Stimulated activated CD4-positive, alpha-beta T cell treated with anti-CD3 and anti-CD28 coated beads, Interleukin-1b, Interleukin-23, amount 100 ng/mL, for 24 hours (primary cell): ENCODE measurements around the gene LBH.

Source experiments
- DNase-seq, 4 experiments: peaks; one replicate each; pipeline ENCODE4 v3.0.0-alpha.2; 2020; ENCODE audit warnings: low read depth in 4 of 4, low spot score in 1 of 4

The LBH gene

DNA sequence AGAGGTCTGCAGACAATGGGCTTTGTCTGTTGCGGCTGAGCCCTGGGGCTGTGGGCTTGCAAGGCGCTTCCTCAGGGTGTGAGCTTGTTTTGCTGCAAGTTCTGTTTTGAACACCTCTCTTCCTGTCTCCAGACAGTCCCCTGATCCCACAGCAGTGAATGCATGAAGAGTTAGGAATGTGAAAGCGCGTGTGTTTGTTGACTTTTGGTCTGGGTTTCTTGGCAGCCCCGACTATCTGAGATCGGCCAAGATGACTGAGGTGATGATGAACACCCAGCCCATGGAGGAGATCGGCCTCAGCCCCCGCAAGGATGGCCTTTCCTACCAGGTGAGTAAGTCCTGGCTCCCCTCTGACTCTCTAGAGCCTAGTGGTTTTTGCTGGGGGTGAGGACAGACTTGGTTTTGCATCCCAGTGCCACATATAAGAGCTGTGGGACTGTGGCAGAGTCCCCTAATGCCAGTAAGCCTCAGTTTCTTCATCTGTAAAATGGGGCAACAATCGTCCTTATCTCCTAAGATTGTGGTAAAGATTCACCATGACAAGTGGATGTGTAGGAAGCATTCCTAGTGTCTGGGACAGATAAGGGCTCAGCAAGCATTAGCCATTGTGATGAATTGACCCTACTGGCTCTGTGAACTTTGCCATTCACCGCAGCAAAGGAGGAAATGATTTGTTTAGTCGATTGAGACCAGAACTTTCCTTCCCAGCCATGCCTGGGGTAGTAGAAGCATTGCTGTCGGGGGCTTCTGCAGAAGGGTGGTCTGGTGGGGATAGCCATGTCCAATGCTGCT lies 3.0 kb downstream of the LBH start:
- DNase-seq, result no peak

DNA sequence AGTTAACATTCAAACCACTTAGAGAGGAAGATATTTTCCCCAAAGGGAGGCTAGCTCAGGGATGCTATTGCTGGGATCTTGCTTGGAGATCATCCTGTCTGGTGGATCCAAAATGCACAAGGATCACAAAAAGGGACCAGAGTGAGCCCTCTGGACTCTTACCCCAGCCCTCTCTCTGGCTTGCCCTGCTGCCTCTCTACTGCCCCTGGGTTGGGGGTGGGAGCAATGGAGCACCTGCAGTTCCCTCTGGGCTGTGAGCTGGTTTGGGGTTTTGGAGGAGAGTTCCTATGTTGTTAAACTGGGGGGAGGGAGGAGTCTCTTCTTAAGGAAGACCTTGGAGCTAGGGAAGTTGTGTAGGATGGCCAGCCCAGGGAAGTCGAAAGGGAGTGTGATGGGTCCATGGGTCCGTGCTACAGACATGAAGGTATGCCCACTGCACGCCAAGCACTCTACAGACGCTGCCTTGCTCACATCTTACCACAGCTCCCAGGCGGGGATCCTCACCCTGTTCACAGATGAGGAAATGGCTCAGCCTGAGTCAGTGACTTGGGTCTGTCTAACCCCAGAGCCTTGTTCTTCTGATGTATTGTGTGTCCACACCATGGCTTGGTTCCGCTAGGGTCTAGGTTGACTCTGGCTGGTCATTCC lies 3.8 kb downstream of the LBH start:
- peak in 1 of 4 experiments; percentile 68 for DNase-seq

DNA sequence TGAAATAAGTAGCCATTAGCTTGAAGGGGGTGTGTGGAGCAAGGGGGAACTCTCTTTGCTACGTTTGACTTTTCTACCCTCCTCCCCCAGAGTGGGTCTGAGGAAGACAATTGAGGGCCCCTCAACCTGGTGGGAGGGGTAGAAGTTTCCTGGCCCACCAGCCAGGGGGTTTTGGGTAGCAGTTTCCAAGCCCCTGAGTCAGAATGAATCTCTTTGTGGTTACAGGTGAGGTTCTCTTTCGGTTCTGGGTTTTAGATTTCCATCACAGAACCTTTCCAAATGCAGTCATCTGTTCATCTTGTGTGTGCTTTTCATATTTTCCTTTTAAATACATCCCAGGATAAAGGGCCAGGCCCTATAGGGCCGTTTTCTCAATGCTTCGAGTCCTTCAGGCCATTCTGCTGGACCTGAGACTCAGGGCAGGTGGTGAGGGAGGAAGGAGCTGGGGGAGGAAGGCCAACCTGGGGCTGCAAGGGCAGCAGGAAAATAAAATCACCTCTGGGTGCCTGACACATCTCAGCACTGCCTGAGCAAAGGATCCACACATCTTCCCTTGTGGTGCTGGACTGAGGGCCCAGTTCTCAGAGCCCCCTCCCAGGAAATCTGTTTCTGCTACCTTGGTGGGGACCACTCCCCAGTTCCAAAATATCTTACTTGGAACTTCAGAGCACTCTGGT lies 4.7 kb downstream of the LBH start:
- no peak for DNase-seq

DNA sequence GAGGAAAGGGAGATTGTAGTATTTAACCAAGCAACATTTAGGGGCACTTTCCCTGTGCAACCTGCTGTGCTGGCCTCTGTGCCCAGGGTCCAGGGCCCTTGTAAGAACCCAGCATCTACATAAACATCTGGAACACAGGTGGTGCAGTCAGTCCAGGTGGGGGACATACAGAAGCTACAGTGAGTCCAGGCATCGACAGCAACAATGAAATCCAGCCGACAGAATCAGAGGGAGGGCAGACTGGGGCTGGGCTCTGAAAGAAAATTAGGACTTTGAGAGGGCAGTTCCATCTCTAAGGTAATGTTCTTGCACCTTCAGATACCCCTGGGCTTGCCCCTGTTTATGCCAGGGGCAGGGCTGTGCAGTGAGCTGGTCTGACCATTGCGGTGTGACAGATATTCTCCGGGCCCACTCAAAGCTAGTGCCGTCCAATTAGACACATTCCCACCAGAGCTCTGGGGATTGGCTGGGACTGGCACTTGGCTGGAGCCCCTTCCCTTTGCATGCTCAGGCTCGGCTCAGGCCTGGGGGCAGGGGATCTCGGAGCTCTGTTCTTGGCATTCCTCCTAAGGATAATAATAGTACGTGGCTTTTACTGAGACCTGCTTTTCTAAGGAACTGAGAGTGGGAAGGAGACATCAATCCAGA lies 5.4 kb downstream of the LBH start:
- no peak for DNase-seq

DNA sequence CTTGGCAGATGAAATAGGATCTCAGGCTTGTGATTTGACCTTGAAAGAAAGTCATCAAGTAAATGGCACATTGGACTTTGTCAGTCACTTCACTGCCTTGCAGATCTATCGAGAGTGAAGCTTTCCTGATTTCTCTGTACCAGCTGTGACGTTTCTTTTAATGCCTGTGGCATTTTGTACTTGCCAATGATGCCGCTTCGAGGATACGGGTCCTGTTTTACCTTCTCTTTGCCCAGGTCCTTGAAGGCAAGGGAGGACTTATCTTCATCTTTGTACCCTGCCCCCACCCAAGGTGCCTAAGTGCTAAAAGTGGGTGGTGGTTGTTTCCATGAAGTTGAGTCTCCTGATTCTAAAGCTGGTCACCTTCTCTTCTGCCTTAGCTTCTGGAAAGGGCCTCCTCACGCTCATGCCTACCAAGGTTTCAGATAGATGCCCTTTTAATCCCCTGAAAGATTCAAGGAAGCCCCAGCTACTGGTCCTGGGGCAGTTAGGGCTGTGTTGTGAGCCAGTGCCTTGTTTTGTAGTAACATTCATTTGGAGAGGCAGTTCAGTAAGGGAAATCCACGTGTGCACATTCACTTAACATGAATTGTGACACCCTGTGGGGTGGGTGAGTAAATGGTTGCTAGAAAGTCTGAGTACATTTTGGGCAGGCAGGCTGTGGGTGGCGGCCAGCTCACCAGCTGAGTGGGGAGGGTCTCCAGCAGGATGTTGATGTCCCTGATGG lies 6.1 kb downstream of the LBH start:
- no peak for DNase-seq

DNA sequence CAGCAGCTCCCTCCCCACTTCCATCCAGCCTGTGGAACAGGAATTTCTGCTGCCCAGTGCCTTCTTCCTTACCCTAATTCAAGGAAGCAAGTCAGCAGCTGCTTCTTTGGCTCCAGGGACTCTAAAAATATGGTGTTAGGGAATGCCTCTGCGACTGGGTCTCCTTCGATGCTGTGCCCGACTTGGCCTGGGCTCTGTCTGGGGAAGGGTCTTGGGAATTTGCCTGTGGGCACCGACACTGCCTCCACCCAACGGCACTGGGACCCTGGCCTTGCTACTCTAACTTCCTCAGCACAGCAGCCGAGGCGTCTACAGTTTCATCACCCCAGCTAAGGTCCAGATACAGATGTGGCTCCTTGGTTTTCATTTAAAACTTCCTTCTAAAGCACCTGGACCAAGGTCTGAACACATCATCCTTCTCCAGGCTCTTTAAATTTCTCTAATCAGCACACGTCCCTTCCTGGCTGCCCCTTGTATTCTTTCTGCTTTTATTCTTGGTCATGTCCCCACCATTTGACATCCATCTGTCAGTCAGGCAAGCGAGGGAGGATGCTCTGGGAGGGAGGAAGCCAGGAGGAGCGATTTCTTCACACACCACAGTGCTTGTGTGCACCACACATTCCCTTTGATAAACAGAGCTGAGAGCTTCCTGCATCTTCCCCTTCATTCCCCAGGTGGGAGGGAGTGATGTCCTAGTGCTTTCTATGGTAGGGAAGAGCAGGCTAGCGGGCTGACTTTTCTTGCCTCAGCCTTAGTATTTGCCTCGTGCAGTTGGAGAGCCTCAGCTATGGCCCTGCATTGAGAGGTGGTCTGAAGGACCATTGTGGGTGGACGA lies 6.8 kb downstream of the LBH start:
- DNase-seq, result no peak

DNA sequence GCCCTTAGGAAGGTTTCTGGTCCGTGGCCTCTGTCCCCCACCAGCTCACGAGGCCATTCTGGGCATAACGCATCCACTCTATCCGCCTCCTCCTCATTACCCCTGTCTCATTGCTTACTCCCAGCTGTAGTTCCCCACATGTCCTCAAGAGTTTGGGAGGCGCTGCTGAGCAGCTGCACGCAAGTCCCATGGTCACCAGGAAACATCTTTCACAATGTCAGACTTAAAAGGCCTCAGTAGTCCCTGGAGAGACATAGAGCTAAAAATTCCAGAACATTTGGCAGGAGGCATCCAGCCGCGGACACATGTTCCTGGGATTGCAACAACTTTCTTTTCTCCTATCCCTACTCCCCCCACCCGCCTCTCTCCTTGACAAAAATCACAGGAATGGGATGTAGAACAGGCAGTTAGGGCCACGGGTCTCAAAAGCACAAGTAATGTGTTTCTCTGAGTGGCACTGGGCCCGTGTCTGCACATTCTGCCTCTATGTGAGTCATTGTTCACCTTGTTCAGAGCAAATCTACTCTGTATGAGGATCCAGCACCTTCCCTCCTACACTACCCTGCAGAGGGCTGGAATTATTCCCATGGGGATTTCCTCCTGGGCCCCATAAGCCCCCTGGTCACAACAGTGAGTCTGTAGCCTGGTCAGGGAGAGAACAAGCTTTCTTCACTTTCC lies 8.1 kb downstream of the LBH start:
- DNase-seq, result peak in 2 of 4 experiments; percentile 54 to 64

DNA sequence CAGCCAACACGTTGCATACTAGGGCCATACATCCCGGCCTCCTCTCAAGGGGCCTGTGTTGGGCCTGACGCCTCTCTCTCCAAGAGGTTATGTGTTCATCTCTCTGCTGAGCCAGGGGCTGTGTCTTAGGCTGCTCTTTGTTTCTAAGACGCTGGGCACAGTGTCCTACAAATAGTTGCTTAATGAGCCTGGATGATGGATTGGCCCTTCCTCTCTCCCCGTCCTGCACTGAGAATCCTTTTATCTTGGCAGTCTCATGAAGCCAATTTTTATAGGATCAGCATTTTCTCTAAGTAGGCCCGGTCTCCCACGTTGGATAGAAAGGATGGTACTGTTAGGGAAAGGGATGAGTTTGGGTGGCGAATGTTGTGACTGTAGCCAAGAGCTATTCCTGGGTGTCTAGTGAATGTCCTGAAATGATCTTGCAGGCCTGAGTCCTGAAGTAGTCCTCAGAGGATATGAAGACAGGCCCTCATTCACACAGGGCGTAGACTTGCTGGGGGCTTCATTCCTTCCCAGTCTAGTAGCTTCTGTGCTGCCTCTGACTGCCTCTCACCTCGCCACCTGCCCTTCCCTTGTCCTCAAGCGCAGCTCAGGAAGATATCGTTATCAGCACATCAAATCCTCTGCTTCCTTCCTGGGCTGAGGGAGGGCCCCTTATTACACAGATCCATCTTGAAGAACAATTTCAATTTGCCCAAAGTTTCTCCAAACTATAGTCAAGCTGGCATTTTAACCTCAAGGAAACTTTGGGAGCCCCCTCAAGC lies 8.8 kb downstream of the LBH start:
- no peak for DNase-seq

DNA sequence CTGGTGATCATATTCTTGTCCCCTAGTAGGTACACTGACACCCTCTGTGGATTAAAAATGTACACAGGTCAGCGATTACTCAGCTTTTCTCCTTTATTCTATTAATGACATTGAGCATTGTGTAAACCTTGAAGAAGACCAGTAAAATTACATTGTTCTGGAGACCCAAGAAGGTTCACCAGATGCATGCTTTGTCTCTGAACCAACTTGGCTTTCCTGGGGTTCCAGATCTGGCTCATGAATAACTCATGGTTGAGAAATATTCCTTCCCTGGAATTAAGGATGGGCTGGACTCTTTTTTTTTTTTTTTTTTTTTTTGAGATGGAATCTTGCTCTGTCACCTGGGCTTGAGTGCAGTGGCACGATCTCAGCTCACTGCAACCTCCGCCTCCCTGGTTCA lies 11.9 kb downstream of the LBH start:
- DNase-seq, result no peak

DNA sequence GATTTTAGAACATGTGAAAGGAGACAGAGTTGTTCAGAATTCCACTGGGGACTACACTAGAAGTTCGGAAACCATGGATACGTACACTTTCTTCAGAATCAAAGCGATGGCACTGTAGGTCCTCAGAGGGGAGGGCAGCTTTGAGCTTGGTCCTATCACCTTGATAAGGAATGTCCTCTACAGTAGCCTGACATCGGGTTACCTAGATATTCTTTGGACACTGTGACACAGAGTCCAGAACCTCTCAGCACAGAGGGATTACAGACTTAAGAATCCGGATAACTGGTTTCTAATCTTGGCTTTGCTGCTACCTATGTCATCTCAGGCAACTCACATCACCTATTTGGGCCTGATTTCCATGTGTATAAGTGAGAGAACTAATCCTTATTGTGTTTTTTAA lies 14.0 kb downstream of the LBH start:
- no peak for DNase-seq

DNA sequence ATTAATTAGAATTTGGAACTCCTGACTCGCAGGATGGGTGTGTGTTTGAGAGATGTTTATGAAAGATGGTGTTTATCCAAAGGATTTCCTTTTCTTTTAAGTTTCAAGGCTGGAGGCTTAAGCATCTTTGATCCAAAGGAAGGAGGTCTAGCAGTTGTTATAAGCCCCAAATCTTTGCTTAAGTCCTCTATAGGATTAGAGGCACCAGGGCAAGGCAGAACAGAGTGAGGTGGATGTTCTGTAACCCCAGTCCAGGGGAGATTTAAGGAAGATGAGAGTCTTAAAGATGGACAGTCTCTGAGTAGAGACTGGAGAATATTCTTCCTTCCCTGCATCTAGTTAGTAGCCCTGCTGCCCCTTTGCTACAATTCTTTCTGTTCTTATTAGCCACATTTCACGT lies 17.5 kb downstream of the LBH start:
- no peak for DNase-seq

DNA sequence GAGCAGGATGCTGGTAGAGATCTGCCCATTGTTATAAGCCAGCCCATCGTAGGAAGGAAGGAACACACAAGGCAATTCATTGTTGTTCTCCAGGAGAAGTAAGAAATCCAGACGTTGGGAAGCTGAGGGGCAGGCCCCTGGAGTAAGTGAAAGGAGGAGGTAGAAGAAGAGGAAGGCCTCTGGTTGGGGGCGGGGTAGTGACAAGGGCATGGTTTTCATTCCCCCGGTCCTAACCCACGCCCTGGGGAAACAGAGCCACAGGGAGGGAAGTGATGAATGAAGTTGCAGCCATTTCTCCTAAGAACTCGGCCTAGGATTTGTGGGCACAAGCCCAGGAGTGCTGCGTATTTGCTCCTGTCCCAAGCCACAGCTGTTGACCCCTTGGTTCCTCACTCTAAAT lies 18.0 kb downstream of the LBH start:
- DNase-seq, result no peak

DNA sequence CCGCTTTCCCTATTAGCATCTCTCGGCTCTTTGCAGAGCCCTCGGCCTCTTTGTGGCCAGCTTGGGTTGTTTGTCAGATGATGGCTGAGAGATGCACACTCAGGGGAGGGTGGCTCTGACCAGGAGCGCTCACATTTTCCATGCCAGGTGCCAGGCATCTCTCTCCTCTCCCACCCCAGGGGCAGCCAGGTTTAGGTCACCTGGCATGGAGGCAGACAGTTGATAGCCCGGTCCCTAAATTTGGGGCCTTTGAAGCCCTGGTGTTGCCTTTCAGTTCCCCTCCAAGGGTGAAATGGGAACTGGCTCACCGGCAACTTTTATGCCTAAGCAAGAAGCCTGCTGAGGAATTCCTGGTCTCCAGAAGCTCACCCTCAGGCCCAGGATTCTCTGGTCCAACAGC lies 19.1 kb downstream of the LBH start:
- no peak for DNase-seq

DNA sequence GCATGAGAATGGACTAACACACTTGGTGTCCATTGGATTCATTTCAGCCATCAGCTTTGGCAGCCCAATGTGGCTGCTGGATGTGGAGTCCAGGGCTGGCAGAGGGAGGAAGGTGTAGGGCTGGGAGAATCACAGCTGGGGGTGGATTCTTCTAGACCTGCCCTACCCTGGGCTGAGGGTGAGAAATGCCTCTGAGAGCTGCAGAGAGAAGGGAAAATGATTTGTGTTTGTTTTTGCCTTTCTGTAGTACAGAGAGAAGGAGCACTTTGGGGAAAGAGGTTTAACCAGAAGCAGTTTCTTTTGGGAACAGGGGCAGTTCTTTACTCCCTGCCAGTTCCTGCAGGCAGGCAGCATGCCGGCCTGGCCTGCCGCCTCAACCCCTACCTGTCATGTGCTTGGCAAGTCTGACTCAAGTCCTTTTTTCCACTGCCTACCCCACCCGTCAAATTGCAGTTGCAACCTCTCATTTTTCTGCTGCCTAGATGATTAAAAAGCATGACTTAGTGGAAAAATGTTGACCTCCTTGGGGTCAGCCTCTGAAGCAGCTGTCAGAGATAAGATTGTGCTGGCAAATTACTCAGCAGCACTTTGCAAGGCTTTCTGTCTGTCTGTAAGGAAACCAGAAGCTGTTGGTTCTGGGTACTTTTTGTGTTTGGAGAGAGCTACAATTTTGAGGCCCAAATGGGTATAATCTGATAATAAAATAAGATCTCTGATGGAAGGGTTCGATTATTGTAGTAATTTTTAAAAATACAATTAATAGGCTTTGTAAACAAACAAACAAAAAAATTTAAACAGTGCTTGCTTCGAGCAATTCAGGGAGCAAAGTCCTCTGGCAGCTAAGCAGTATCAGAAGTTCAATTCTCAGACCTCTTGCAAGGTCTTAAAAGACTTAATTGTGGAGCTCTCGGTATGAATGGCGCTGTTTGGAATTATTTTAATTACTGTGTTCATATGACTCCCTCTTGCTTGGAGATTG lies 21.7 kb downstream of the LBH start:
- DNase-seq, result peak in 1 of 4 experiments; percentile 57

DNA sequence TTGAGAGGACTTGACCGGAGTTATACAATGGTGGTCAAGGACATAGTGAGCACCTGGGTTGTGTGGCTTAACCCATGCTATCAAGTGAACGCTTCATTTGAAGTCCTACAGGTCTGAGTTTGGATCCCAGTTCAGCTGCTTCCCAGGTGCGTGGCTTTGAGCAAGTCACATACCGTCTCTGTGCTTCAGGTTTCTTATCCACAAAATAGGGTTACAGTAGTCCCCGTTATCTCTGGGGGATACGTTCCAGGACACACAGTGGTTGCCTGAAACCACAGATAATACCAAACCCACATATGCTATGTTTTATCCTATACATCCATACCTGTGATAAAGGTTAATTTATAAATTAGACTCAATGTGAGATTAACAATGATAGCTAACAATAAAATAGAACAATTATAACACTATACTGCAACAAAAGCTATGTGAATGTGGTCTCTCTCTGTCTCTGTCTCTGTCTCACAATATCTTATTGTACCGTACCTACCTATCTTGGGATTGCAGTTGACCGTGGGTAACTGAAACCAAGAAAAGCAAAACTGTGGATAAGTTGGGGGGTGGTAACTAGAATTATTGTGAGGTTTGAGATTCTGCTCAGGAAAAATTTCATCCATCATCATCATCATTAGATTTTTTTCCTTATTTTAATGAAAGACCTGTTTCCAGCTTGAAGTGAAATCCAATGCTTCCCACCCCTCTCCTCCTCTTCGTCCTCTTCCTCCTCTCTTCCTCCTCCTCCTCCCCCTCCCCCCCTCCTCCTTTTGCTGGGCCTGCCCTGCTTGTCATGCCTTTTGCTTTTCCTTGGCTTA lies 22.7 kb downstream of the LBH start:
- DNase-seq, result no peak

DNA sequence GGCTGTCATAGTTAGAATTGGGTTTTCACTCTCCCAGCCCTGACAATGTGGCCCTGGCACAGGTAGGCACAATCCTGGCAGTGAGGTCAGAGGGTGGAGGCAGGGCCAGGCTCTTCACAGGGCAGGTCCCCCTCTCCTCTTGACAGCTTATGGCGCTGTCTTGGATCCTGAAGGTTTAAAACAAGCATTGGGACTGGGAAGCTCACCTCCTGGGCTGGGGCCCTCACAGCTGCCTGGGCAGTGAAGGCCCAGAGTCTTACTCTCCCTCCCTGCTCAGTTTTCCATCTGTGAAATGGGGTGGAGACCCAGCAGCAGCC lies 23.3 kb downstream of the LBH start:
- DNase-seq, result no peak

DNA sequence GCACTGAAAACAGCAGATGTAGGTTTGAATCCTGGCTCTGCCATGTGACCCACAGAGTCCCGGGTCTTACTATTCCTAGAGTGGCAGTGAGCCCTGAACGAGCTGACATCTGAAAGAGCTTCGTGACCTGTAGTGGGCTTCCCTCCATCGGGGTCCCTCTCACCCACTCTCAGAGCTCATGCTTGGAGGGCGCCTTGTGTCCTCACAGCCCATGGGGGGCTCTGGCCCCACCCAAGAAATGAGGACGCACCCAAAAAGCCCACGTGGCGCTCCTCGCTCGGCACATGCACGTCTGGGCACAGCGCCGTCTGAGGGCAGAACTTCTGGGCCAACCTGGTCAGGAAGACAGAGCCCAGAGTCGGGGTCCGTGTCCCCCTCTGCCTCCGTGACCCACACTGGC lies 23.7 kb downstream of the LBH start:
- no peak for DNase-seq
